GM19467 (cell line): ENCODE measurements around the gene PLEKHM2.

Source experiments
- ATAC-seq: cut with Tn5 transposase; IDR thresholded peaks from one replicate; pipeline ENCODE4 v1.9.1; 2021; ENCODE audit warnings: mild to moderate bottlenecking, moderate library complexity; ENCODE audit not compliant: unreplicated experiment

The PLEKHM2 gene

DNA sequence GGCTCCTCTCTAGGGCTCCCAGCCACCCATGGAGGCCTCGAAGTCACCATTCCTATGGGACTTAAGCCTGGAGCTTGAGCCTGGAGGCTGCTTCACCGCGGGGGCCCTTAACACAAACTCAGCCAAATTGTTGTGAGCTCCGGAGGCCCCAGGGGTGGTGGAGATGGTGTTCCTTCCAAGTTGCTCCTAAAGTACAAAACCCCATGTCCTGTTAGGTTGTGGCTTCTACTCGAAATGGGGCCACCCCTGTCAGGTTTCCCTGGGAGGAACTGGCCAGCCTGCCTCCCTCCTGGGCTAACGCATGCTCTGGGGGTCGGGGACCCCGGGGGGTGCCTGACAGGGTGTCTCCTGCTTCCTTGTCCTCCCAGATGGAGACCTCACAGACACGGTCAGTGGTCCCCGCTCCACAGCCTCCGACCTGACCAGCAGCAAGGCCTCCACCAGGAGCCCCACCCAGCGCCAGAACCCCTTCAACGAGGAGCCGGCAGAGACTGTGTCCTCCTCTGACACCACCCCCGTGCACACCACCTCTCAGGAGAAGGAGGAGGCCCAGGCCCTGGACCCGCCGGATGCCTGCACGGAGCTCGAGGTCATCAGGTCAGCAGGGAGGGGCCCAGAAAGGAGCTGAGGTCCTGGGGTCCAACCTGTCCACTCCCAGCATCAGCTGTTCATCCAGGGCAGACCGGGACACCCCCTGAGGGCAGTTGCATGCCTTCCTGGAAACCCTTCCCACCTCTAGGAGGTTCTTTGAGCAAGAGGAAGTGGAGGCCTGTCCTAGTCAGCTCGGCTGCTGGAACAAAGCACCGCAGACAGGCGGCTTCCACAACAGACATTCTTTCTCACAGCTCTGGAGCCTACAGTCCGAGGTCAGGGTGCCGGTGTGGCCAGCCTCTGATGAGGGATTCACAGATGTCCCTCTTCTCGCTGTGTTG is 41.1 kb downstream of the PLEKHM2 start:
- ATAC-seq: no peak

DNA sequence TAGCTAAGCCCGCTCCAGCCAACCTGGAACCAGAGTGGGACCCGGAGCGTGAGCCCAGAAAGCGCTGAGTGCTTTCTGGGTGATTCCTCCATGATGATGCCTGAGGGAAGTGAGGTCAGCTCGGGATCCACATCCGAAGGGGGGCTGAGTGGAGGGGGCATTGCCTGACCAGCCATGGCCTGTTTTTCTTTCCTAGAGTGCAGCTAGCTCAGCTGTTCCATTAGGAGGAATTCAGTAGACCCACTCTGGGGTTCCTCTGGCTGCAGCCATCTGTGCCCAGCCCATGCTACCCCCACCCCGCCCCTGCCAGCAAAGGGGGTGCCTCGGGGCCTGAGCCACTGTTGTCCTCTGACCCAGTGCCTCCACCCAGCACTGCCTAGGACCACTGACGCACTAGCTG is 42.4 kb downstream of the PLEKHM2 start:
- ATAC-seq: no peak

DNA sequence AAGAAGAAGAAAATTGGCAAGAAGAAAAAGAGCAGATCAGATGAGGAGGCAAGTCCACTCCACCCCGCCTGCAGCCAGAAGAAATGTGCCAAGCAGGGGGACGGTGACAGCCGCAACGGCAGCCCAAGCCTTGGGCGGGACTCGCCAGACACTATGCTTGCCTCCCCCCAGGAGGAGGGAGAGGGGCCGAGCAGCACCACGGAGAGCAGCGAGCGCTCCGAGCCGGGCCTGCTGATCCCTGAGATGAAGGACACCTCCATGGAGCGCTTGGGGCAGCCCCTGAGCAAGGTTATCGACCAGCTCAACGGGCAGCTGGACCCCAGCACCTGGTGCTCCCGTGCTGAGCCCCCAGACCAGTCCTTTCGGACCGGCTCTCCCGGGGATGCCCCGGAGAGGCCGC is 42.9 kb downstream of the PLEKHM2 start:
- no peak for ATAC-seq

DNA sequence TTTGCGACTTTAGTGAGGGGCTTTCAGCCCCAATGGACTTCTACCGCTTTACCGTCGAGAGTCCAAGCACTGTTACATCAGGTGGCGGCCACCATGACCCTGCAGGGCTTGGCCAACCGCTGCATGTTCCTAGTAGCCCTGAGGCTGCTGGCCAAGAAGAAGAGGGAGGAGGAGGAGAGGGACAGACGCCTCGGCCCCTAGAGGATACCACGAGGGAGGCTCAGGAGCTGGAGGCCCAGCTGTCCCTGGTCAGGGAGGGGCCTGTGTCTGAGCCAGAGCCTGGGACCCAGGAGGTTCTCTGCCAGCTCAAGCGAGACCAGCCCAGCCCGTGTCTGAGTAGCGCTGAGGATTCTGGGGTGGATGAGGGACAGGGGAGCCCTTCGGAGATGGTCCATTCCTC is 43.3 kb downstream of the PLEKHM2 start:
- no peak for ATAC-seq

DNA sequence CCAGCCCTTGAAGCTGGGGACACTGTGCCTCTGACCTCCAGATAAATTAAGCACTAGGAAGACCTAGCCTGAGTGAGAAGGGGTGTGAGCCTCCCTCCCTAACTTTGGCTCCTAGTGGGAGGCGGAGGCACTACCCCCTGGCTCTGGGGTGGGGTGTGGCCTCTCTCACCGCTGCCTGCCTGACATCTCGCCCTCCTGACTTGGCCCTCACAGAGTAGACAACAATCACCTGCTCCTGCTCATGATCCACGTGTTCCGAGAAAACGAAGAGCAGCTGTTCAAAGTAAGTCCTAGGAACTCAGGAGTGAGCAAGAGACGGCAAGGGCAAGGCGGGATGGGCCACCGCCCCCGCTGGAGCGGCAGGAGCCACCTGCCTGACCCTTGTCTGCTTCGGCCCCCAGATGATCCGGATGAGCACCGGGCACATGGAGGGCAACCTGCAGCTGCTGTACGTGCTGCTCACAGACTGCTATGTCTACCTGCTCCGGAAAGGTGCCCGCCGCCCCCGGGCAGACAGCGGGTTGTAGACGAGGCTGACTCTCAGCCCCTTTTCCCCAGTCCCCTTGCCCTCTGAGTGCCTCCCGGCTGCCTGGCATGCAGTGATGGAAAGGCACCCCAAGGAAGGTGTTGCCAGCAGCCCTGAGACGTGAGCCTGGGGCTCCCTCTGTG is 43.9 kb downstream of the PLEKHM2 start:
- ATAC-seq: no peak

DNA sequence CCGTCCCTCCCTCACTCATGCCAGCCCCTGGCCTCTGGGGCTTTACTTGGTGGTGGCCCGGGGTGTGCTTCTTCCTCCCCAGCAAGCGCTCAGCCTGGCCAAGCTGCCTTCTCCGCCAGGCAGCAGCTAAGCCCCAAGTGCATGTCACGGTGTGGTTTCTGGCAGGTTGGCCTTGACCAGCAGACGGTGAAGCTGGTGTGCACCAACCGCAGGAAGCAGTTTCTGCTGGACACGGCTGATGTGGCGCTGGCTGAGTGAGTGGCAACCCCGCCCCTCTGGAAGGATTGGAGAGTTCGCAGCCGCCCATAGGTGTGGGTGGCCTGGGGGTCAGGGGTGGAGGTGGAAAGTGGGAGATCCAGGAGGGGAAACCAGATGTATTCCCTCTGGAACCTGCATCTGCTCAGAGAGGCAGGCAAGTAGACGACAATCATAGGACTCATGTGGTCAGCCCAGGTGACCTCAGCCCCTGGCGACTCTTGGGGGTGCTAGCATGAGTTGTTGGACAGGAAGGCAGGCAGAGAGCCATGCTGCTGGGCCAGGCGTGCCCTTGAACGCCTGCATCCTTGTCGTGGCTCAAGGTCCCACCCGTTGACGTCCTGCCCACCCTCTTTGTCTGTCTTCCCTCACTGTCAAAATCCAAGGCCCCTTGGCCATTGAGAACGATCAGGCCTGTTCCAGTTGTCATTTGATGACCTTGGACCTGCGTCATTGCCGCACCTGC is 45.0 kb downstream of the PLEKHM2 start:
- no peak for ATAC-seq

DNA sequence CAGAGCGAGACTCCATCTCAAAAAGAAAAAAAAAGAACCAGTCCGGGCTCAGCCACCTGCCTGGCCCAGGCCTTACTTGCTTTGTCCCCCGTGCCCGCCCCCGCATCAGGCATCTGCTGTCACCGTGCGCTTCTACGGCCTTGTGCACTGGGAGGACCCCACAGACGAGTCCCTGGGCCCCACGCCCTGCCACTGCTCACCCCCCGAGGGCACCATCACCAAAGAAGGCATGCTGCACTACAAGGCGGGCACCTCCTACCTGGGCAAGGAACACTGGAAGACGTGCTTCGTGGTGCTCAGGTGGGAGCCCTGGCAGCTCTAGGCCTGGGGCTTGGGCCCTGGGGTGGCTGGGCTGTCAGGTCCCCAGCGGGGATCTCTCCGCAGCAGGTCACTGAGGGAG is 46.3 kb downstream of the PLEKHM2 start:
- no peak for ATAC-seq

DNA sequence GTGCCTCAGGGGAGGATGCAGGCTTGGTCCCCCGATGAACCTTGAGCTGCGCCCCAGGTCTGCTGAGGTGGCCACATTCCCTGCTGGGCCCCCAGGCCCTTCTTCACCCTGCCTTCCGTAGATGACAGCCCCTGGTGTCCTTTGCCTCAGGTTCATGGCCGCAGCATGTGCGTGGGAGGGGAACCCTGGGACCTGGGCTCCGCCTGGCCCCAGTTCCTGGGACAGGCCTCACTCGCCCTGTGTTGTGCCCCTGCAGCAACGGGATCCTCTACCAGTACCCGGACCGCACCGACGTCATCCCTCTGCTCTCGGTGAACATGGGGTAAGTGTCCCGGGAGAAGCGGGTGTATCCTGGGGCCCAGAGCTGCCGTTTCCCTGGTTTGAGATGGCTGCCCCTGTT is 46.8 kb downstream of the PLEKHM2 start:
- no peak for ATAC-seq

DNA sequence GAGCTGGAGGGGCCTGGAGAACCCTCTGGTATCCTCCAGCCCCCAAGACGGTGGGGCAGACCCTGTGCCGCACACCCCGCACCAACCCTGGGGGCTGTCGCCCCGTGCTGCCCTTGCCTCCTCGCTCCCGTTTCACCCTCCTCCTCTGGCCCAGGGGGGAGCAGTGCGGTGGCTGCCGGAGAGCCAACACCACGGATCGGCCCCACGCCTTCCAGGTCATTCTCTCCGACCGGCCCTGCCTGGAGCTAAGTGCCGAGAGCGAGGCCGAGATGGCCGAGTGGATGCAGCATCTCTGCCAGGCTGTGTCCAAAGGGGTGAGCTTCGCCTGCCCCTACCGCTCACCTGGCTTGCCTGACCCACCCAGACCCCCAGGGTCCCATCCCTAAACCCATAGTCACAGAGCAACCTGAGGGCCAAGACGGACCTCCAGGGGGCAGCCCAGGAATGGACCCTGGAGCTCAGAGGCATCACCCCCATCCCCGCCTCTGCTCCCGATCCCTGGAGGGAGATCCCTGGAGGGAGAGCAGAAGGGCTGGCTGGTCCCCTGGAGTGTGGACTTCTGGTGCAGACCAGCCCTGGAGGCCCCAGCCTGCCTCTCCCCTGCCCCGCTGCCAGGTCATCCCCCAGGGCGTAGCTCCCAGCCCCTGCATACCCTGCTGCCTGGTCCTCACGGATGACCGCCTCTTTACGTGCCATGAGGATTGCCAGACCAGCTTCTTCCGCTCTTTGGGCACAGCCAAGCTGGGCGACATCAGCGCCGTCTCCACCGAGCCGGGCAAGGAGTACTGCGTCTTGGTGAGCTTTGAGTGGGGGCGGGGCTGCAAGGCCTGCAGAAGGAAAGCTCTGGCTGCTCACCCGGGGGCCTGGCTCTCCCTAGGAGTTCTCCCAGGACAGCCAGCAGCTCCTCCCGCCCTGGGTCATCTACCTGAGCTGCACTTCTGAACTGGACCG is 47.9 kb downstream of the PLEKHM2 start:
- ATAC-seq: no peak

DNA sequence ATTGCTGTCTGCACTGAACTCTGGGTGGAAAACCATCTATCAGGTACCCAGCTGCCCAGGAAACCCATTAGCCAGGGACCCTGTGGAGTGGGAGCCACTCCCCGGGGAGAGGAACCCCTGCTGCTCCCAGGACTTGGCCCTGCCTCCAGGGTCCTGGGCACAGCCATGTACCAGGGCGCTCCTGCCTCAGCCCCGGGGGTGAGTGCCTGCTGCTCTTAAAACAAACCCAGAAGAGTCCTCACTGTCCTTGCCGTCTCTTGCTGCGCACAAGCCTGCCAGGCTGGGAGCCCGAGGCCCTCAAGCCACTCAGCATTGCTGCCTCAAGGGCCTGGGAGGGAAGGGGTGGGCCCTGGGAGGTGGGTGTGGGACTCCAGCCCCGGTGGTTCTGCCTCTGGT is 48.6 kb downstream of the PLEKHM2 start:
- no peak for ATAC-seq

DNA sequence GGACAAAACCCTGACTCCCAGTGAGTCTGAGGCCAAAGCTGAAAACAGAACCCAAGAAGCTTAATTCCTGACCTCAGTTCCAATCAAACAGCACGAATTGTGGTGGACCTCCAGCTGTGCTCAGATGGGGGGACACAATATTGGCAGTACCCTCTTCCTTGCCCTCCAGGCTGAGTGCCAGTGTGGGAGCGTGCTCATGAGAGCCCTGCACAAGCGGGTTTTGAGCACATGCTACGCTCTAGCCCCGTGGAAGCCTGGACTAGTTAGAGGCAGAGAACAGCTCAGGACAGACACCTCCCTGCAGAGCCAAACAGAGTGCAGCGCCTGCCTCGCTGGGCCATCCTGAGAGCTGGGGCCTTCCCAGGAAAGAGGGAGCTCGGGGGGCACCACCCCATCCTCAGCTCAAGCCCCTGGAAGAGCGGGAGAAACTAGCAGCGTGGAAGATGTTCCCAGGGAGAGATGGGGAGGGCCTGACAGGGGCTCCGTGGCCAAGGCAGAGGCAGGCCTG is 49.2 kb downstream of the PLEKHM2 start:
- ATAC-seq: no peak

DNA sequence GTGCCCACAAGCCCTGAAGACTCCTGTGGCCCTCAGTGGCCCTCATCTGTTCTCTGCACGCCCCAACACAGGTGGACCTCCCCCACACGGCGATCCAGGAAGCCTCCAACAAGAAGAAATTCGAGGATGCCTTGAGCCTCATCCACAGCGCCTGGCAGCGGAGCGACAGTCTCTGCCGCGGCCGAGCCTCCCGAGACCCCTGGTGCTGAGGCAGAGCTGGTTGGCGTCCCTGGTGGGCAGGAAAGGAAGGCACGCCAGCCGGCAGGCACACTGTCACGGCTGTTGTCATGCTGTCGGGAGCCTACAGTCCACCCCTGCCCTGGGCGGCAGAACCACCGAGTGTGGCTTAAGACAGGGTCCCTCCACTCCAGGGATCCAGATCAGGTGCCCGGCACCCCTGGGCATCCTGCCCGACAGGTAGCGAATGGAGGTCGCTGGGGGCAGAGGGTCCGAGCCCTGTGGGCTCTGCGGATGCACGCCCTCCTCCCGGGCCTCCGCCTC is 49.7 kb downstream of the PLEKHM2 start:
- ATAC-seq: no peak

DNA sequence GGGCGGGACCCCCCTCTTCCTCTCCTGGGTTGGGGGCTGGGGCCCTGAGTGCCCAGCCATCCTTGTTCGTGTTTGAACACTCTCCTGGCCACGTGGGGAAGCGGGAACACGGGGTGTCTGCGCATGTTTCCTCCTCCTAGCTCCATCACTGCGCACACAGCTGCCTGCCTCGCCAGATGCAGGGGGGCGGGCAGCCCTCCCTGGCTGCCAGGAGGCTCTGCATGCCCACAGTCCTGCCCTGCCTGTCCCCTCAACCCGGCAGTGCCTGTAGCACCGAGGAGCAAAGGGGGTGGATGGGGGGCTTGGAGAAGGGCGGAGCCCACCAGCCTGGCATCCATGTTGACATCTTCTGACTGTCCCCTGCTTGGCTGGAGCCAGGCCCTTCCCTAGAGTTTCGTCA is 50.2 kb downstream of the PLEKHM2 start:
- ATAC-seq: no peak

DNA sequence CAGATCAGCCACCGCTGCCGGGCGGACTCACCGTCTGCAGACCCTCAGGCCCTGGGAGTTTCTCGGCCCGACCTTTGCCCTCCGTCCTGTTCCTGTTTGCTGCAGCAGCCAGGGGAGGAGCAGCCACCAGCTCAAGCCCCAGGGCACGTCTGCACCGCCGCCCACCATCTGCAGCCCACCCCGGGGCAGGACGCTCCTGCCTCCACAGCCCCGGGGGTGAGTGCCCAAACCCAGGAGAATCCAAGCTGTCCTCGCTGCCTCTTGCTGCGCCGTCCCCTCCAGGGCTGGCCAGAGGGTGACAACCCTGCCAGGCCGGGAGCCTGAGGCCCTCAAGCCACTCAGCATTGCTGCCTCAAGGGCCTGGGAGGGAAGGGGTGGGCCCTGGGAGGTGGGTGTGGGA is 50.8 kb downstream of the PLEKHM2 start:
- ATAC-seq: no peak

DNA sequence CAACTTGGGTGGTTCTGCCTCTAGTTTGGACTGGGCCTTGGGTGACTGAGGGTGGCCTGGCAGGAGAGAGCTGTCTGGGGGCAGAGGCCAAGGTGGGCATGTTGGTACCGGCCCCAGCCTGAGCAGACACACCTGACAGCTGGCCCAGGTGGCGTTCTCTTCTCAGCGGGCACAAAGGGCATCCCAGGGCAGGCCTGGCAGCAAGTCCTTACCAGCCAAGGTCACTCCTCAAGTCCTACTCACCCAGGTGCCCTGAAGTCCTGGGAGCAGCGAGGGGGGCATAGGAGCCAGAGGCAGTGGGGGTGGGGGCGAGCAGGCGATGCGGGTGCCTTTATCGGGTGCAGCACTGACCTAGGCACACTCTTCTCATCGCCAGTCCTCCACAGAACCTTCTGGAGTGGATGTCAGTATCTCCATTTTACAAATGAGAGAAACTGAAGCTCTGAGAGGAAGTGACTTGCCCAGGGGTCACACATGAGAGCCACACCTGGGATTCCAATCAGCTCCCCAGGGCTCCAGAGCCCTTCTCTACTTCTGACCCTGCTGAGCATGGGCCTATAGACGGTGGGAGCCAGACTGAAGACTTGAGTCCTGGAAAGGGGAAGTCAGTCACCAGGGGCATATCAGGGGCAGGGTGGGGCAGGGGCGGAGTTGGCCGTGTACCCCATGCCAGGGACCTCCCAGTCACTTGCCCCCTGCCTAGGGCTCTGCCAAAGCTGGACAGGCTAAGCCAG is 51.4 kb downstream of the PLEKHM2 start:
- ATAC-seq: no peak

DNA sequence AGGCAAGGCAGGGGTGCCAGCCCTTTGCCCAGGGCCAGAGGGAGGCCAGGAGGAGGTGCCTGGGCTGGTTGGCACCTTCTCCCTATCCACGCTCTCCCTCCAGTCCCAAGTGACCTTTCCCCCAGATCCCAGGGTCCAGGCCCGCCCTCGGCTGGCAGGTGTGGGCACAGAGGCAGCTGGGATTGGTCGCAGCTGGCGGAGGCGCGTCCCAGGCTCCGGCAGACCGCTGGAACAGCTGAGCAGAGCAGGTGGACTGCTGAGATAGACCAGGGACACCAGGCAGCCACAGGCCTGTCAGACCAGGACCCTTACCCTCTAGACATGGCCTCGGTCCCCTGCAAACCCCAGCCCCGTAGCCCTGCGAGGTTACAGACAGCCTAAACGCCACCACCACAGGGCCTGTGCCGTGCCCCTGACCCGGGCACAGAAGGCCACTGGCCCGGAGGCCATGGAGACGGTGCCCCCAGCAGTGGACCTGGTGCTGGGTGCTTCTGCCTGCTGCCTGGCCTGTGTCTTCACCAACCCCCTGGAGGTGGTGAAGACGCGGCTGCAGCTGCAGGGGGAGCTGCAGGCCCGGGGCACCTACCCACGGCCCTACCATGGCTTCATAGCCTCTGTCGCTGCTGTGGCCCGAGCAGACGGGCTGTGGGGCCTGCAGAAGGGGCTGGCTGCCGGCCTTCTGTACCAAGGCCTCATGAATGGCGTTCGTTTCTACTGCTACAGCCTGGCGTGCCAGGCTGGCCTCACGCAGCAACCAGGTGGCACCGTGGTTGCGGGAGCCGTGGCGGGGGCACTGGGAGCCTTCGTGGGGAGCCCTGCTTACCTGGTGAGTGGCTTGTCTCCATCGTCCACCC is 52.1 kb downstream of the PLEKHM2 start, which contains the start of gene SLC25A34:
TSS of gene SLC25A34 (plus strand) at position 221 of the 854 bp plus-strand sequence. CDS start at position 449, 228 bp downstream.
- ATAC-seq: no peak

DNA sequence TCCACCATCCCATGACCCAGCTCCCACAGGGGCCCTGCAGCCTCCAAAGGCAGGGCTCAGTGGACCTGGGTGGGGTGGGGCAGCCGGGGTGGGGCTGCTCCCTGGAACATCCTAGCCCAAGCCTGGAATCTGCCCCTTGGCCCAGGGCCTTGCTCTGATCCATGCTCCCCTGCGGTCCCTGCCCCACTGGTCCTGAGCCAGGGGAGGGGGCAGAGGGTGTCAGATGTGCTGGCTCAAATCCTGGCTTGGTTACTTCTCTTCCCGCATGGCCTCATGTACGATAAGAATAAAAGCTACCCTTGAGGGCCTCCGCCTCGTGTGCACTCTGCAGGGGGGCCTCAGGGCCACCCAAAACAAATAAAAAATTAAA is 52.8 kb downstream of the PLEKHM2 start:
- no peak for ATAC-seq
